Placental pericyte (primary cell): ENCODE data around the gene FPR3. TPM values are rescaled to one million over a fixed set of nuclear protein-coding genes. Genes with fewer than 3 reads are reported as not detected.

Experiments
- total RNA-seq: library from RNA; depleted of rRNA; stranded (reverse); fragments of >200 nt; gene quantifications from 2 replicates; pipeline ENCODE4 v1.2.3, GENCODE V29; 2012

Gene FPR3, protein sequence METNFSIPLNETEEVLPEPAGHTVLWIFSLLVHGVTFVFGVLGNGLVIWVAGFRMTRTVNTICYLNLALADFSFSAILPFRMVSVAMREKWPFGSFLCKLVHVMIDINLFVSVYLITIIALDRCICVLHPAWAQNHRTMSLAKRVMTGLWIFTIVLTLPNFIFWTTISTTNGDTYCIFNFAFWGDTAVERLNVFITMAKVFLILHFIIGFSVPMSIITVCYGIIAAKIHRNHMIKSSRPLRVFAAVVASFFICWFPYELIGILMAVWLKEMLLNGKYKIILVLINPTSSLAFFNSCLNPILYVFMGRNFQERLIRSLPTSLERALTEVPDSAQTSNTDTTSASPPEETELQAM
- total RNA-seq = 0.43 TPM in 1 of 2 replicates, not detected in the other

DNA sequence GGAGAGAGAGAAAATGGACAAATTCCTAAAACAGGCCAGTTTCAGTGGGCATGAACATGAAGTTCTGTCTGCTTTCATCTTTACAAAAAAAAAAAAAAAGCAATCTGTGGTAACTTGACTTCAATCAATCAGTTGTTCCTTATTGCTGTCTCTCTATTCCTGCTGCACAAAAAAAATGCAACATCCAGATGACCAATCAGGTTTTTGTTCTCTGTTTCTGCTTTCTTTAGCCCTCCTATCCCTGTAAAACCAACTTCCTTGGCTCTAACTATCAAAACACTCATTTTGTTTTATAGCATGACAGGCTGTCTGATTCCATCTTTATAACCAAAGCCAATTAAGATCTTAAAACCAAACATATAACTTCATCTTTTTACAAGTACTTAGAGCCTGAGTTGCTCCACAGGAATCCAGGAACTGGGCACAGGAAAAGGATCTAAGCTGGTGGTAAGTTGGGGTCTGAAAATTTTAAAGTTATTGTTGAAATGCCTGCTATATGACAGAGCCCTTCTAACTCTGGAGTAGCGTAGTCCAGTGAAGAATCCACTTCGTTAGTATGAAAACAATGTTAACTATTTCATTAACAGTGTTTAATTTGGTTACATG lies at the start of gene FPR3:
Gene FPR3, plus strand, starts transcription at position 273 of the 606 bp plus-strand sequence. CDS start 28,592 bp downstream, outside the sequence.

GRCh38 chr19:51751655-51752054 lies 43.3 kb upstream of the FPR3 start, which contains the start of gene FPR1:
TSS of gene FPR1 (minus strand) at chr19:51751878. CDS start at chr19:51746994, 4,884 bp downstream.

DNA sequence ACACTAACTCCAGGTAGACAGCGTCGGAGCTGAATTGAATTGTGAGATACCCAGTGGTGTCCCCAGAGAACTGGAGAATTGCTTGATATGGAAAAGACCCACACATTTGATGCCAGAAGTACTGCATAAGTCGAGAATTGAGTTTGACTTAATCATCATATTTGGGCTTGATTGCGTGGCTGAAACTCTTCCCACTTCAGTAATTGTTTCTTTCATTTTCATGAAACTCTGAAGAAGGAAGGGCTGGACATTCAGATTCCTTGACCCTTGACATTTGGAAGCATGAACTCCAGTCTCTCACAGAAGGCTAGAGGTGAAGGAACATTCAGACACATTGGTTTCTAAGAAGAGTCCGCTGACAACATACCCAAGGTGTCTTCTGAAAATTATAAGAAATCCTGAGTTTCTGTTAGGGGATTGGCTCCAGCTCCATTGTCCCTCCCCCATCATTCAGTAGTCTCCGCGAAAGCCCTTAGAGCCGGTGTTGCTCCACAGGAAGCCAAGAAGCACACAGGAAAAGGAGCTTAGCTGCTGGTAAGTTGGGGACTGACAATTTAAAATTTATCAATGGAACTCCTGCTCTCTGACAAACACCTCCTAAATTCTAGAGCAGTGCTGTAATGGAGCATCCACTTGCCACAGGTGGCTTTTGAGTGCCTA lies 34.1 kb upstream of the FPR3 start, which contains the start of gene FPR2:
Gene FPR2, plus strand, starts transcription at position 484 of the 660 bp plus-strand sequence. CDS start 7,479 bp downstream, outside the sequence.

Other genes with a start within 250 kb of the FPR3 start
- 8.5 and 31.2 TPM in 2 replicates for gene ZNF175, start 223.9 kb upstream of the FPR3 start, total RNA-seq
- not detected in 2 replicates for gene SIGLEC5, start 164.8 kb upstream of the FPR3 start, total RNA-seq
- gene SIGLEC14, start 148.3 kb upstream of the FPR3 start, total RNA-seq = not detected in 2 replicates
- 9.9 and 17.1 TPM in 2 replicates for gene SPACA6, start 101.8 kb upstream of the FPR3 start, total RNA-seq
- gene HAS1, start 71.2 kb upstream of the FPR3 start, total RNA-seq = under 0.01 and 0.14 TPM in 2 replicates
- 0.44 and 0.86 TPM in 2 replicates for gene FPR1, start 43.3 kb upstream of the FPR3 start, total RNA-seq
- gene FPR2, start 34.0 kb upstream of the FPR3 start, total RNA-seq = not detected in 2 replicates
- gene ZNF577, start 92.8 kb downstream of the FPR3 start, total RNA-seq = 5.3 and 5.5 TPM in 2 replicates
- gene ZNF649, start 109.9 kb downstream of the FPR3 start, total RNA-seq = 6.3 and 10.3 TPM in 2 replicates
- 5.7 and 6.1 TPM in 2 replicates for gene ZNF613, start 132.3 kb downstream of the FPR3 start, total RNA-seq
- 7.3 and 10.9 TPM in 2 replicates for gene ZNF350, start 191.7 kb downstream of the FPR3 start, total RNA-seq
- gene ZNF615, start 213.1 kb downstream of the FPR3 start, total RNA-seq = 7.7 and 12.7 TPM in 2 replicates
- 10.9 and 12.0 TPM in 2 replicates for gene ZNF614, start 233.2 kb downstream of the FPR3 start, total RNA-seq